NCI-H82 (cell line): ENCODE data around the gene F2RL2.

Experiments used
- DNase-seq: peaks from one replicate; lab custom pipeline; 2025; lab: John Stamatoyannopoulos, UW

Gene F2RL2

GRCh38 chr5:76583163-76584047 lies 39.8 kb downstream of the F2RL2 start:
- DNase-seq = peak; percentile 2

GRCh38 chr5:76582230-76583162 lies 40.7 kb downstream of the F2RL2 start:
- DNase-seq = no peak

DNA sequence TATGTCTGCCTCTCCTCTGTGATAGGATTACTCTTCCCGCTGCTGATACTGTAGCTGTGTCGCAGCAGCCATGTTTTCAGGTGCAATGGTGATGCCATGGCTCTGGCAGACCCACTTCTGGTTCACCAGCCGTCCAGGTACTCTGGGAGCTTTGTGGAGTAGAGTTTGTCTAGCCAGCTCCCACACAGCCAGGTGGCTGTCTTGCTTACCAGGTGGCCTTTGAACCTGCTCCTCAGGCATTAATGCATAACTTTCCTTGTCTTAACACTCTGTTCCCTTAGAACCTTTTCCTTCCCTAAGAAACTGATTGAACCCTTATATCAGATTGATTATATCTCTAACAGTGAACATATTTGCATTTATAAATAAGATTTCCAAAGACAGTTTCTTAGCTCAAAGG lies 42.2 kb downstream of the F2RL2 start:
- DNase-seq = no peak

DNA sequence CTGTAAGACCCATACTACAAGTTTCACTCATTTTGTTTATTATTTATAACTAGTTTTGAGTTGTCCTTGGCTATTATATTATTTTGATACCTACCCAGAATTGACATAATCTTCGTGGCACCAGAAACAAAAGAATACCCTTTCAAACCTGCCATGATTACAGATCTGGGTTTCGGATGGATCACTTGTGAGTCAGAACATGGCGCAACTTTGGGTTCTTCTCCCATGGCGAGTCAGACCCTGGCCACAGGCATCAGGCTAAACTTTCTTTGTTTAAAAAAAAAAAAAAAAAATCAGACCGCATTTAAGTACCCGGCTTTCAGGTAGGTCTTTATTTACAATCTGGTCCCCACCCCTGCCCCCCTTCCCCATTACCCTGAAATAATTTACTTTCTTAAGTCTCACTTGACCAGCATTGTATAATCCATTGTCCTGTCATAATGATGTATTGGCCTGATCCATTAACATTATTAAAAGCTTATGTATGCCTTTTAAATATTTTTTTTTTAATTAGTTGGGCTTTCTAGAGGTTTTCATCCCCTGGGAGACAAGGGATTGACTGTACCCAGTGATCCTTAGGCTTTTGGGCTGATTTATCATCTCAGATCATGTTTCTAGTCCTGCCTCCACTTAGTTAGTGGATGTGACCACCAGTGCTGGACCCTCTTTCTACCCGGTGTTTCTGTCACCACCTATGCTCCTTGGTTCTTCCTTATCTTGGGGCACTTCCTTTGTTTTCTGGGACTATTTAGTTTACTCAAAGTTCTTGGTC lies 43.9 kb downstream of the F2RL2 start:
- DNase-seq = peak; percentile 91

GRCh38 chr5:76576996-76577395 lies 46.2 kb downstream of the F2RL2 start:
- peak; percentile 54 for DNase-seq

DNA sequence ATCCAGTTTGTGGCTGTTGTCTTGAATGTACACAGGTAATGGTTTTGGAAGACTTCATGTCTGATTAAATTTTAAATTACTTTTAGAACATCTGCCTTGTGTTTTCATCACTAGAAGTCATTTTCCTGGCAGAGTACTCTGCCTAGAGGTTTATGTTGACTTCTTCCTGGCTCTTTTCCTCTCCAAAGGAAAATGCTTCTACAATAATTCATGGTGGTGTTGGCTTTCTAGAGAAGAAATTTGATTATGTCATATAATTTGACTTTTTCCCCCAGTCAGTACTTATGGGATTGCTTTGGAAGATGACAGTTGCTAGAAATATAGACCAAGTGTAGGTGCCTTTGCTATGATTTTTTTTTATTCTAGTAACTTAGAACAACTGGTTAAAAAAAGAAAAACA lies 46.8 kb downstream of the F2RL2 start:
- DNase-seq = no peak

DNA sequence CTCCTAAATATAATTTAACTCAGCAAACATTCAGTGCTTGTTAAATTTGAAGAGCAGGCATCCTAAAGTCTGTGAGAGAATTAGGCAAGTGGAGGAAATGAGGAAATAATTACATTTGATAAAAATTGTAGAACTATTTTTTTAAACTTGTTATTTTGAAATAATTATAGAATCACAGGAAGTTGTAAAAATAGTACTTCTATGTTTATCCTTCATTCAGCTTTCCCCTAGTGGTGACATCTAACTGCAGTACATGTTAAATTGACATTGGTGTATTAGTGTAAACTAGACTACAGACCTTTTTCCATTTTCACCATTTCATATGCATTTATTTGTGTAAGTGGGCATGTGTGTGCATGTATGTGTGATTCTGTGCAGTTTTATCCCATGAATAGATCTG lies 51.6 kb downstream of the F2RL2 start:
- DNase-seq = no peak

DNA sequence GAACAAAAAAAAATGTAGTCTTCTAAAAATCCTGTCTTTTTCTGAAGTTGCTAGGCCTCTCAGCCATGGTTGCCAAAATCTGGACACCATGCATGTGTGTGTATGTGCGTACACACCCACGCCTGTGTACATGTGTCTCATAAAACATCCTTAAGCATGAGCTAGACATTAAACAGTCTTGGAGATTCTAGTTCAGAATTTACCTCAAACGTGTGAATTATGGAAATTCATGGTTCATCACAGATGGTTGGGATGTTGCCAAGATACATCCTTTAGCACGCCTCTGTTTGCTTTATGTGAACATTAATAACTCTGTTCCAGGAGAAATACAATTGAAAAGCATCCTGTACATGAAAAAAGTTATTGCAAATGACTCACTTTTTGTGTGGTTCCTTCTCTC lies 53.0 kb downstream of the F2RL2 start:
- no peak for DNase-seq
